HepG2 (cell line): ENCODE measurements around the gene TRA2B.

Experiments
- TFDP1 ChIP-seq: IDR thresholded peaks from 2 replicates; pipeline ENCODE4 v1.6.1; 2016; ENCODE audit warnings: missing compliant biosample characterization, missing genetic modification reagents, borderline replicate concordance
- ZNF138 ChIP-seq: sonication (generic); formaldehyde crosslinking; IDR thresholded peaks from 2 replicates; pipeline ENCODE4 v1.5.0; 2020; ENCODE audit warnings: mild to moderate bottlenecking, low read depth, missing genetic modification reagents

DNA sequence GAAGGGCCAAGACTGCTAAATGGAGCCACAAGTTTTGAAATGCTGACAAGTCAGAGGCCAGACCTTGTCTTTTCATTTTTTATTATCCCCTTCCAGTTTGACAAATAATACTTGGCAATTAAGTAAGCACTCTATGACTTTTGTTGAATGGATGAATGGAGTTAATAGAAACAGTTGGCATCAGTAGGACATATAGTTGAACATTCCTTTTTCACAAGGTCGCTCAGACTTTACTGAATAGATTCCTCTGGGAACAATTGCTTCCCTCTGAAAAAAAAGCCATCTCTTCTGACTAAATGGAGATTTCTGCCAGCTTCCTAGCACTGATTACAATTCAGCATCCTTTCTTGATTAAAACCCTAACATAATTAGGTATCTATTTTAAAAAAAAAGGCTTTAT, 53.2 kb downstream of the TRA2B start:
- TF ChIP-seq ZNF138 (CRISPR knock-in tag) (no peak), TFDP1 (CRISPR knock-in tag) (no peak)
